Body of pancreas (tissue), 4 donors: Measurements from ENCODE around the gene PMM2. TPM values are rescaled to one million over a fixed set of nuclear protein-coding genes. Genes with fewer than 3 reads are reported as not detected.

Source experiments
- ATAC-seq: fragments of 150-250 bp; one replicate; pipeline ENCODE4 v1.9.1; 2016
- DNase-seq, 4 donors: peaks; one replicate each; pipeline ENCODE4 v3.0.0-alpha.2; 2019
- H3K27ac ChIP-seq, 4 donors: fragments of 200-600 bp; sonication (generic); 1 replicate in 3 of 4; 2 replicates in 1 of 4; pipeline versions ENCODE4 v1.5.1 to v1.6.1; 2016 to 2019; ENCODE audit warnings: mild to moderate bottlenecking in 1 of 4, mixed read lengths in 1 of 4, moderate library complexity in 1 of 4
- H3K27me3 ChIP-seq, 2 donors: fragments of 200-600 bp; sonication (generic); one replicate each; pipeline ENCODE4 v1.6.0; 2016; ENCODE audit warnings: mild to moderate bottlenecking in 1 of 2
- H3K36me3 ChIP-seq, 2 donors: fragments of 200-600 bp; sonication (generic); replicated peaks in 1 of 2; 2 replicates each; pipeline ENCODE4 v1.5.1; 2016; ENCODE audit warnings: low read depth in 2 of 2; ENCODE audit not compliant: insufficient read depth in 1 of 2
- H3K4me1 ChIP-seq: fragments of 200-600 bp; sonication (generic); one replicate; pipeline ENCODE4 v1.6.0; 2016
- H3K4me3 ChIP-seq, 2 donors: fragments of 200-600 bp; sonication (generic); 1 replicate in 1 of 2; 2 replicates in 1 of 2; pipeline ENCODE4 v1.5.1; 2016 to 2019
- H3K9me3 ChIP-seq, 3 donors: fragments of 200-600 bp; sonication (generic); 1 replicate in 2 of 3; 2 replicates in 1 of 3; pipeline ENCODE4 v1.5.1; 2016
- POLR2A ChIP-seq, 3 donors: fragments of 450-650 bp; IDR thresholded peaks; one replicate each; pipeline ENCODE4 v1.6.1; 2016; ENCODE audit warnings: antibody characterized with exemption in 3 of 3, mild to moderate bottlenecking in 2 of 3
- WGBS, 2 donors: methylation state at CpG; one replicate each; pipeline ENCODE4 v1.1.5; 2017; 5-methylcytosine and 5-hydroxymethylcytosine counted together
- intact Hi-C: fragments of 100-400 bp; cut with DNase I; formaldehyde crosslinking; loops from one replicate; pipeline ENCODE4 v1.15.1; 2023
- total RNA-seq, 2 donors: library from RNA; depleted of rRNA; stranded (reverse); fragments of >200 nt; gene quantifications; one replicate each; pipeline ENCODE4 v1.1.0, GENCODE V29; 2016
- TF ChIP-seq, protein P1 (sequence below), 7 experiments: fragments of 450-650 bp in 4 of 7; fragments of 200-600 bp in 3 of 7; sonication (generic) in 3 of 7; IDR thresholded peaks; one replicate each; pipeline ENCODE4 v1.5.1; 2016 to 2019; ENCODE audit warnings: antibody characterized with exemption in 7 of 7

PMM2 gene
- total RNA-seq, 2 donors from 2014 or later: 34.8 to 127 TPM

DNA sequence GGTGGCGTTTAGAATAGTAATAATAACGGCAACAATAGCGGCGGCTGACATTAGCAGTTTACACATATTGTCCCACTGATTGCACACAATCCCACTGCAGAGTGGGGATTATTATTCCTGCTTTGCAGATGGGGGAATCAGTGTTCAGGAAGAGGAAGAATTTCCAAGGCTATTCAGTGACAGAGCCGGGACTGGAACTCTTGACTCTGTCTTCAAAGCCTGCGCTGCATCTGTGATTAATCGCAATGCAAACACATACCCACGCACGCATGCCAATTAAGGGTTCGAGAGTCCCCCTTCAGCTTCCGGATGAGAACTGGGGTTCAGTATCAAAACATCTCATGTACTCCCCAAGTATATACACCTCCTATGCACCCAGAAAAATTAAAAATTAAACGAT lies 29.4 kb upstream of the PMM2 start:
- no peak for DNase-seq
- ATAC-seq: no peak
- H3K4me1 ChIP-seq: peaks cover 2% of the 10 kb centered on the region
- no peak overlapping the region for H3K4me3 ChIP-seq
- H3K9me3 ChIP-seq: no peaks in the 10 kb centered on the region
- TF ChIP-seq POLR2A (IDR thresholded peaks at IDR 0.05): no peak
- TF ChIP-seq, protein P1, sequence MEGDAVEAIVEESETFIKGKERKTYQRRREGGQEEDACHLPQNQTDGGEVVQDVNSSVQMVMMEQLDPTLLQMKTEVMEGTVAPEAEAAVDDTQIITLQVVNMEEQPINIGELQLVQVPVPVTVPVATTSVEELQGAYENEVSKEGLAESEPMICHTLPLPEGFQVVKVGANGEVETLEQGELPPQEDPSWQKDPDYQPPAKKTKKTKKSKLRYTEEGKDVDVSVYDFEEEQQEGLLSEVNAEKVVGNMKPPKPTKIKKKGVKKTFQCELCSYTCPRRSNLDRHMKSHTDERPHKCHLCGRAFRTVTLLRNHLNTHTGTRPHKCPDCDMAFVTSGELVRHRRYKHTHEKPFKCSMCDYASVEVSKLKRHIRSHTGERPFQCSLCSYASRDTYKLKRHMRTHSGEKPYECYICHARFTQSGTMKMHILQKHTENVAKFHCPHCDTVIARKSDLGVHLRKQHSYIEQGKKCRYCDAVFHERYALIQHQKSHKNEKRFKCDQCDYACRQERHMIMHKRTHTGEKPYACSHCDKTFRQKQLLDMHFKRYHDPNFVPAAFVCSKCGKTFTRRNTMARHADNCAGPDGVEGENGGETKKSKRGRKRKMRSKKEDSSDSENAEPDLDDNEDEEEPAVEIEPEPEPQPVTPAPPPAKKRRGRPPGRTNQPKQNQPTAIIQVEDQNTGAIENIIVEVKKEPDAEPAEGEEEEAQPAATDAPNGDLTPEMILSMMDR (IDR thresholded peaks at IDR 0.05): no peak
- H3K36me3 ChIP-seq: peaks cover 8 to 14% of the 10 kb centered on the region in 2 donors
- H3K27ac ChIP-seq: no peak overlapping the region
- intact Hi-C loops: loop anchor here (5.0 kb wide), 1 partner anchor 49 kb away; no protein-coding TSS in a partner anchor
- no peaks in the 10 kb centered on the region for H3K27me3 ChIP-seq
- 86 to 90% methylated on average over 11 to 12 of the region's 12 CpGs for WGBS, 2 donors

DNA sequence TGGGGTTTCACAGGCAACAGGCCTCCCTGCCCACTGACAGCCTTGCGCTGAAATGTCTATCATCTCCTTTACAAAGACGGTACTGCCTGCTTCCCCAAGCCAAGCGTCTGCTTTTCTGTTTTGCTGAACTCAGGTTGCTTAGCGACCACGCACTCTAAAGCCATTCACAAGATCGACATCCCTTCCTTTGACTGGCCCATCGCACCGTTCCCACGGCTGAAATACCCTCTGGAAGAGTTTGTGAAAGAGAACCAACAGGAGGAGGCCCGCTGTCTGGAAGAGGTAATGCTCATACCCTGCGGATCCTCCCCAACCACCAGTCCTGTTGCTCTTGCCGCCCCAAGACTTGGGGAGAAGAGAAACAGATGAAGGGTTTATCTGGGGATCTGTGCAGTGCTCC lies 28.9 kb upstream of the PMM2 start:
- Histone ChIP-seq H3K27ac (no peak overlapping the region), H3K27me3 (no peaks in the 10 kb centered on the region), H3K36me3 (peaks cover 8 to 14% of the 10 kb centered on the region in 2 donors), H3K9me3 (no peaks in the 10 kb centered on the region), H3K4me3 (no peak overlapping the region), H3K4me1 (peaks cover 6% of the 10 kb centered on the region)
- ATAC-seq (no peak), DNase-seq (no peak)
- TF ChIP-seq, protein P1 (IDR thresholded peaks at IDR 0.05): no peak
- TF ChIP-seq POLR2A (IDR thresholded peaks at IDR 0.05): no peak
- 81 to 87% methylated on average over 10 to 12 of the region's 12 CpGs for WGBS, 2 donors
- intact Hi-C loops: loop anchor here (5.0 kb wide), 1 partner anchor 49 kb away; no protein-coding TSS in a partner anchor

DNA sequence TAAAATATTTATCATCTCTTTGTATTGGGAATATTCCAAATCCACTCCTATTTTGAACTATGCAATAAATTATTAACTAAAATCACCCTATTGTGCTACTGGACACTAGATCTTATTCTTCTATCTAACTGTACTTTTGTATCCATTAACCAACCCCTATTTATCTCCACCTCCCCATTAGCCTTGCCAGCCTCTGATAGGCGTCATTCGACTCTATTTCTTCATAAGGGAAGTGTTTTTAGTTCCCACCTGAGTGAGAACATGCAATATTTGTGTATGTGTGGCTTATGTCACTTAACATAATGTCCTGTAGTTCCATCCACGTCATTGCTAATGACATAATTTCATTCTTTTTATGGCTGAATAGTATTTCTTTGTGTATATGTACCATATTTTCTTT lies 24.1 kb upstream of the PMM2 start:
- DNase-seq (peak in 2 of 4 donors; percentile 22 to 24), ATAC-seq (peak; percentile 68)
- Histone ChIP-seq H3K27ac (peak overlapping the region in 3 of 4 donors; percentile 7 to 43 (median 15)), H3K27me3 (no peaks in the 10 kb centered on the region), H3K4me3 (no peak overlapping the region), H3K9me3 (no peaks in the 10 kb centered on the region), H3K36me3 (peaks cover 9 to 15% of the 10 kb centered on the region in 2 donors), H3K4me1 (peaks cover 9% of the 10 kb centered on the region)
- TF ChIP-seq POLR2A (IDR thresholded peaks at IDR 0.05): no peak
- TF ChIP-seq, protein P1 (IDR thresholded peaks at IDR 0.05): no peak
- WGBS, 2 donors: 15 to 23% methylated on average over 3 of the region's 3 CpGs
- intact Hi-C loops: no loop called here

DNA sequence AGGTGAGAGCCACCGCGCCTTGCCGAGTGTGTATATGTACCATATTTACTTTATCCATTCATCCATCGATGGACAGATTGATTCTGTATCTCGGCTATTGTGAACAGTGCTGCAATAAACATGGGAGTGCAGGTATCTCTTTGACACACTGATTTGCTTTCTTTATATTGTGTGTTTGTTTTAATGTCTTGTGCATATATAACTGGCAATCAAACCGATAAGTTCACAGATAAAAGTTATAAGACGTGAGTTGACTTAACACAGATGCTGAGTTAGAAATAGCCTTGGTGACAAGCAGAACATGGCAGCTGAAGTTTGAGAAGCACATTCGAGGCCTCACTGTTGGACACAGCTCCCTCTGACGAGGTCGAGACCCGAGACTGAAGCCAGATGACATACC lies 23.4 kb upstream of the PMM2 start:
- Histone ChIP-seq H3K9me3 (no peaks in the 10 kb centered on the region), H3K4me3 (no peak overlapping the region), H3K4me1 (peaks cover 9% of the 10 kb centered on the region), H3K27ac (peak overlapping the region in 2 of 4 donors; percentile 15 to 43), H3K36me3 (peaks cover 8 to 11% of the 10 kb centered on the region in 2 donors), H3K27me3 (no peaks in the 10 kb centered on the region)
- ATAC-seq: no peak
- intact Hi-C loops: no loop called here
- TF ChIP-seq POLR2A (IDR thresholded peaks at IDR 0.05): no peak
- TF ChIP-seq, protein P1 (IDR thresholded peaks at IDR 0.05): no peak
- no peak for DNase-seq
- WGBS, 2 donors: 47 to 65% methylated on average over 11 of the region's 11 CpGs

DNA sequence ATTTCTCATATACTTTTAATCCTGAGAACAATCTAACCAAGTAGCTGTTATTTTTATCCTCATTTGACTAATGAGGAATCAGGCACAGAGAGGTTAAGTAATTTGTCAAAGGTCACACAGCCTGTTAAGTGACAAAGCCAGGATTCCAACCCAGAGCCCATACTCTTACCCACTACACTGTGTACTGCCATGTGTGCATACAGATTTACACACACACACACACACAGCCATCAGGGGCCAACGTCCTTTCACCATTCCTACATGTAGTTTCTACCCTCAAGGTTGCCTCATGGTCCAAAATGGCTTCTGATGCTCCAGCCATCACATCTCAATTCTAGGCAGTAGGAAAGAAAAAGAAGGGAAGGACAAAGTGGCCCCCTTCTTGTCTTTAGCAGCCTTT lies 22.3 kb upstream of the PMM2 start:
- H3K27ac ChIP-seq: no peak overlapping the region
- ATAC-seq: no peak
- DNase-seq: no peak
- peaks cover 8 to 15% of the 10 kb centered on the region in 2 donors for H3K36me3 ChIP-seq
- peaks cover 9% of the 10 kb centered on the region for H3K4me1 ChIP-seq
- intact Hi-C loops: no loop called here
- no peak overlapping the region for H3K4me3 ChIP-seq
- no peaks in the 10 kb centered on the region for H3K27me3 ChIP-seq
- H3K9me3 ChIP-seq: no peaks in the 10 kb centered on the region
- WGBS, 2 donors: 88 to 90% methylated on average over 1 of the region's 1 CpG
- TF ChIP-seq, protein P1 (IDR thresholded peaks at IDR 0.05): no peak
- no peak for TF ChIP-seq POLR2A (IDR thresholded peaks at IDR 0.05)
